NCI-H2081 treated with DMSO at 0.1 percent for 48 hours (cell line): ENCODE data around the gene MFAP2.
"Not testable (repeated sequence)": the region's sequence is repeated elsewhere in the genome, so short reads cannot be mapped to it uniquely, and the experiment has no call there.

Source experiments
- DNase-seq: peaks from one replicate; lab custom pipeline; 2025; lab: John Stamatoyannopoulos, UW

MFAP2 gene

DNA sequence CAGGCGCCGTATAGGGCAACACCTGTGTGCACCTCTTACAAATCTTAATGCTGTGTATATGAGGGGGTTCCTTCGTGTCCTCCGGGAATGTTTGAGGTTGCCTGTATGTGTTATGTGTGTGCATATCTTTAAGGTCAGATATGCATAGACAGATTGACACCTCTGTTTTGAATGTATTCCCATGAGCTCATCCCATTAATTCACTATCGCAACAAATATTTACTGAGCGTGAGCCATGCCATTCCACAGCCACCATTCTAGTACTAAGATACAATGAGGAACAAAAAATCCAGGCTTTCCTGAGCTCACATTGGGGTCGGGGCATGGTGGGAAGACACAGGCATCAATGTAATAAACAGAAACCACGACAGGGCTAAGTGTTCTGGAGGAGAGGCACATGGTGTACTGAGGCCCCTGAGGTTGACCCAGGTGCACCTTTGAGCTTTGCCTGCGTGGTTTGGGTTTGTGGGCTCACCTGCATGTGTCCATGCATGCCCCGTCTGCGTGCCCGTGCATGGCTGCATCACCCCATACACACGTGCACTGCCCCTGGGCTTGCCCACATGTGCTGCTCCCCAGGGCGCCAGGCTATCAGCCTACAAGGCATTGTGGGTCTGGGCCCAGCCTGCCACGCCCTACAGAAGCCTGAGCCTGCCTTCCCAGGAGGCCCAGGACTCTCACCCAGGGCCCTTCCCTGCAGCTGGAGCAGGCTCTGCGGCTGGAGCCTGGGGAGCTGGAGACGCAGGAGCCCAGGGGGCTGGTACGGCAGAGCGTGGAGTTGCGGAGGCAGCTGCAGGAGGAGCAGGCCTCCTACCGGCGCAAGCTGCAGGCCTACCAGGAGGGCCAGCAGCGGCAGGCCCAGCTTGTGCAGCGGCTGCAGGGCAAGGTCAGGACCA lies 51.0 kb downstream of the MFAP2 start:
- DNase-seq: not testable (repeated sequence)

DNA sequence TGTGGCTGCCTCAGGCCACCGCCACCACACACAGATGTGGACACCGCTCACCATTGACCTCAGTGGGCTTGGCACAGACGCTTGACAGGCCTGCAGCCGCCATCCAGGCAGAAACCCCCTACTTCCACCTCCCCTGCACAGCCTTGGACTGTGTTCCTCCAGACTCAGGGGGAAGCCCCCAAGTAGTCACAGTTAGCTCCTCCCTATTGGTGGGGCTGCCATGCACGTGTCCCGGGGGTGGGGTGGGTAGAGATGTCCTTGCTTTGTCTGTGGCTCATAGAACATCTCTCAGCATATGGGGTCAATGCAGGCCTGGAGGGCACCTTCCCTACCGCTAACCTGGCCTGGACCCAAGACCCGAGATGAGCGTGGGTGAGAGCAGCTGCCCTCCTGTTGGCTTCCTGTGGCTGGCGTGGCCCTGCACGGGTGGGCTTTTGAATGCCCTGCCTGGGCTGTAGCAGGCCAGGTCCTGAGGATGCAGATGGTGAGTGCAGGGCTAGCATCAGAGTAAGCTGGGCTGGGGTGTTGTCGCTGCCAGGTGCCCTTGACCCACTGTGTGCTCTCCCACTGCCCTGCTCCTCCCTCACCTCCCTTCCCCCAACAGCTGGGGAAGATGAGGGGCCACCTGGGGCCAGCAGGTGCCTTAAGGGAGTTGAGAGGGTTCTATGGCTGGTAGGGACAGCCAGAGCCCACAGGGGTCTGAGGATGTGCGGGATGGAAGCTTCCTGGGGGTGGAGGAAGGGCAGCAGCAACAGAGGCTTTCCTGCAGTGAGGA lies 52.5 kb downstream of the MFAP2 start:
- no peak for DNase-seq

DNA sequence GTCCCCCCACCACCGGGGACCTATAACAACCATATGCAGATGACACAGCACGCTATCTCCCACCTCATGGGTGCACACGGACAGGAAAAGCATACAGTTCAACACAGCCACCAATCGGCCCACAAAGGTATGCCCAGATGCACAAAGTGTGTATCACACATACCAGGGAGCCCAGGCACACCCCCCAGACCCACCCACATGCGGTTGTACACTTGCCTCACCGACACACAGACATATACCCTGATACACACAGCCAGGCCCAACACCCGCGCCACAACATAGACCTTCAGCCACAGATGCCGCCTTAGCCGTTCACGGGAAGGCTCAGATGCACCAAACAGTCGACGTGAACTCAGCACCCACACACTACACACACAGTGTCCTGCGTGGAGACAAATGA lies 53.2 kb downstream of the MFAP2 start:
- no peak for DNase-seq

DNA sequence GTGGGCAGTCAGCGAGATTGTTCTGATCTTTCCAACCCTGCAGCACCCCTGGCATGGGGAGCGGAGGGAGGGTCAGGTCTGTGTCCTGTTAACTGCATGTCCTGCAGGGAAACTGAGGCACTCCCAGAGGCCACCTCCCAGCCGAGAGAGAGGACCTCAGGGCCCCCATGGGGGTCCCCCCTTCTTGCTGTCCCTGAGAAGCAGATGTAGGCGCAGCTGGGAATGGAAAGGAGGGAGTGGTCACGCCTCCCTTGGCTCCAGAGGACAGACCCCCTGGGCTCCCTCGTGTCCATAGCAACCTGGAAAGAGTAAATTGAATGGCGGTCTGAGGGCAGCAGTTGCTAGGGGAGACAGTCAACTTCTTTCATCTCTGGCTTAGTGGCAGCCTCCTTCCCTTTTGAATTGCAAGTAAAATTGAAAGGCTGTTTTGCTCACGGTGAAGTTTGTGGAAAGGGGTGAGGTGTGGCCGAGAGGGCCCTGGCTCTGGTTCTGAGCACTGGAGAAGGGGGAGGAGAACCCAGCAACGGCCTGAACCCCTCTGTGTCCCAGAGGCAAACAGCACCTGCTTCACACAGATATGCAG lies 53.8 kb downstream of the MFAP2 start:
- DNase-seq: peak; percentile 52

DNA sequence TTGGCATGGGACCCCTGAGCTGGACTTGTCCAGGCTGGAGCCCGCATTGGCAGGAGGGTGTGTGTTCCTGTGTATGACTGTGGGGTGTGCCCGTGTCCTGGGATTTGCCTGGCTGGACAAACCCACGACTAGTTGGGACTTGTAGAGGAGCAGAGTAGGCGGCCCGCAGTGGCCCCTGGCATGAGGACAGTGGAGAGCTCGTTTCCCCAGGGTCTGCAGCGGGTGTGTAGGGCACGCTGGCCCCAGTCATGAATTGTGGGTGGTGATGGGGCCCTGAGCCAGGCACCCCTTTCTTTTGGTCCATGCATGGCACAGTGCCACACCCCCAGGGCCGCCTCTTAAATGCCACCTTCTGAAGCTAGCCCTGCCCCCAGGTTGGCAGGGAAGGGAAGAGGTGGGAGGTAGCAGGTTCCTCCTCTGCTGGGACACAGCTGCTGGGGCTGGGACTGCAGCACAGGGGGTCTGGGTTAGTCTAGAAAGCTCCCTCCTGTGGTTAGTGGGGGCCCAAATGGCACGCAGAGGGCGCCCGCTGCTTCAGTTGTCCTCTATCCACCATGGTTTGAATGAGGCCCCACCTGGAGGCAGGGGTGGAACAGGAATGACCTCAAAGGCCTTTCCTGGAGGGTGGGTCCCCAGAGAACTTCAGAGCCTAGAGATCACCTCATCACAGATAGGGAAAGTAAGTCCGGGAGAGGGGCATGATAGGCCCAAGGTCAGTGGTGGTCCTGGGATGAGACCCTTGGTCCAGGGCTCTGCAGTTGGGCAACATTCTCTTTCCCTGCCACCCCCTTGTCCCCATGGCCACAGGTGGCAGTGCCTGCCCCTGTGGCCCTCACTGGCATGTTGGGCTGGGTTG lies 54.6 kb downstream of the MFAP2 start:
- DNase-seq: no peak

DNA sequence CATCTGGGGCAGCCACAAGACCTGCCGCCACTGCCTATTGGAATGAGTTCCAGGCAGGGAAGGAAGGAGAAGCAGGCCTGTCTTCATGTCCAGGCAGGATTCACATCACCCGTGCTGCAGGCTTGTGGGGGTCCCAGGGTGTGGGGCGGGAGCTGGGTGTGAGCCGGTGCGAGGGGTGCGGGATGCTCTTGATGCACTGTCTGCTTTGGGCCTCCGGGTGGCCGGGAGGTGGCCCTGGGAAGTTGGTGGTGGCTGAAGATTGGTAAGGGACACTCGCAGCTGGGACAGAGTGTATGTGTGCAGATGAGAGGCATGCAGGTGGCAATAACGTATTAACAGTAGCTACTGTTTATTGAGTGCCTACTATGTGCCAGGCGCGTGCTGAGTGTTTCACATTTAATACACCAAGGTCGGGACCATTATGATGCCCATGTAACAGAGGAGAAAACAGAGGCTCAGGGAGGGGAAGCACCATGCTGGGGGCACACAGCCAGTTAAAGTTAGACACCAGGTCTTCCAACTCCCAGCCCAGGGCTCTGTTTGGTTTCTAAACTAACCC lies 55.4 kb downstream of the MFAP2 start:
- DNase-seq: no peak
